Measurements from ENCODE around the gene ZNF641. TPM values are rescaled to one million over a fixed set of nuclear protein-coding genes. Genes with fewer than 3 reads are reported as not detected.

The ZNF641 gene
- polyA plus RNA-seq, 3 donors = 24.2 to 26.5 (median 25.9) TPM

Other genes starting within 250 kb of the ZNF641 start
- gene SENP1, start 244.8 kb downstream of the ZNF641 start, polyA plus RNA-seq (ENCODE audit: insufficient read length in 3 of 3) = 10 to 100 TPM; 27.2 to 29.1 (median 27.7) TPM
- 100 to 1,000 TPM; 106 to 114 (median 111) TPM for gene PFKM, start 231.6 kb downstream of the ZNF641 start, polyA plus RNA-seq (ENCODE audit: insufficient read length in 3 of 3)
- 10 to 100 TPM; 40.6 to 41.7 (median 41.0) TPM for gene ASB8, start 193.4 kb downstream of the ZNF641 start, polyA plus RNA-seq (ENCODE audit: insufficient read length in 3 of 3)
- under 1 TPM; 0.24 to 0.57 (median 0.31) TPM for gene CCDC184, start 167.3 kb downstream of the ZNF641 start, polyA plus RNA-seq (ENCODE audit: insufficient read length in 3 of 3)
- gene OR10AD1, start 147.6 kb downstream of the ZNF641 start, polyA plus RNA-seq (ENCODE audit: insufficient read length in 3 of 3) = under 1 TPM; 0.10 to 0.40 (median 0.36) TPM
- gene ANP32D, start 121.6 kb upstream of the ZNF641 start, polyA plus RNA-seq (ENCODE audit: insufficient read length in 3 of 3) = under 1 TPM; 0.12 to 0.39 (median 0.16) TPM
- gene C12orf54, start 131.6 kb upstream of the ZNF641 start, polyA plus RNA-seq (ENCODE audit: insufficient read length in 3 of 3) = under 1 TPM; 0.25 to 0.61 (median 0.60) TPM
- not detected for gene OR8S1, start 174.7 kb upstream of the ZNF641 start, polyA plus RNA-seq (ENCODE audit: insufficient read length in 3 of 3)
- not detected for gene LALBA, start 219.1 kb upstream of the ZNF641 start, polyA plus RNA-seq (ENCODE audit: insufficient read length in 3 of 3)

Measured in right renal cortex interstitium (tissue), 3 donors.